HepG2 (cell line): Measurements from ENCODE around the gene PCDH12. TPM values are rescaled to one million over a fixed set of nuclear protein-coding genes. Genes with fewer than 3 reads are reported as not detected.
A peak's percentile ranks its signal among the peaks of the same experiment; 100 is the strongest.

Experiments used
- ELK4 ChIP-seq: sonication (generic); formaldehyde crosslinking; IDR thresholded peaks from 2 replicates; pipeline ENCODE4 v1.9.0; 2021; ENCODE audit warnings: missing genetic modification reagents, borderline replicate concordance
- ERF ChIP-seq: IDR thresholded peaks from 2 replicates; pipeline ENCODE4 v1.6.1; 2018; ENCODE audit warnings: missing biosample characterization, missing genetic modification reagents
- GATAD2A ChIP-seq: IDR thresholded peaks from 2 replicates; pipeline ENCODE4 v1.6.1; 2016
- GRHL1 ChIP-seq: sonication (generic); formaldehyde crosslinking; conservative IDR thresholded peaks from 2 replicates; pipeline ENCODE4 v1.8.0; 2022; ENCODE audit warnings: missing genetic modification reagents
- HES4 ChIP-seq: sonication (generic); formaldehyde crosslinking; IDR thresholded peaks from 2 replicates; pipeline ENCODE4 v1.9.0; 2021; ENCODE audit warnings: mild to moderate bottlenecking, missing genetic modification reagents, borderline replicate concordance
- HIVEP1 ChIP-seq: sonication (generic); formaldehyde crosslinking; IDR thresholded peaks from 2 replicates; pipeline ENCODE4 v1.4.0; 2020; ENCODE audit warnings: mild to moderate bottlenecking, missing genetic modification reagents
- MAFF ChIP-seq: IDR thresholded peaks from 2 replicates; pipeline ENCODE4 v1.6.1; 2011; ENCODE audit warnings: low read depth, low read length, improper control_type of control experiment
- MTERF4 ChIP-seq: sonication (generic); formaldehyde crosslinking; IDR thresholded peaks from 2 replicates; pipeline ENCODE4 v1.8.0; 2023; ENCODE audit warnings: mild to moderate bottlenecking, missing genetic modification reagents
- PITX1 ChIP-seq: sonication (generic); formaldehyde crosslinking; IDR thresholded peaks from 2 replicates; pipeline ENCODE4 v1.5.1; 2020; ENCODE audit warnings: mild to moderate bottlenecking, missing genetic modification reagents
- RFX3 ChIP-seq: IDR thresholded peaks from 2 replicates; pipeline ENCODE4 v1.6.1; 2016; ENCODE audit warnings: missing biosample characterization, missing genetic modification reagents
- SPEN ChIP-seq: sonication (generic); formaldehyde crosslinking; IDR thresholded peaks from 2 replicates; pipeline ENCODE4 v1.5.1; 2020; ENCODE audit warnings: low read depth, mild to moderate bottlenecking, missing genetic modification reagents
- ZBTB7B ChIP-seq: sonication (generic); formaldehyde crosslinking; IDR thresholded peaks from 2 replicates; pipeline ENCODE4 v1.4.0; 2020; ENCODE audit warnings: missing genetic modification reagents
- ZNF546 ChIP-seq: sonication (generic); formaldehyde crosslinking; conservative IDR thresholded peaks from 2 replicates; pipeline ENCODE4 v1.8.1; 2023; ENCODE audit warnings: mild to moderate bottlenecking, missing genetic modification reagents
- ZNF564 ChIP-seq: sonication (generic); formaldehyde crosslinking; IDR thresholded peaks from 2 replicates; pipeline ENCODE4 v1.8.1; 2023; ENCODE audit warnings: mild to moderate bottlenecking, missing genetic modification reagents
- ZNF572 ChIP-seq: sonication (generic); formaldehyde crosslinking; IDR thresholded peaks from 2 replicates; pipeline ENCODE4 v1.5.1; 2020; ENCODE audit warnings: mild to moderate bottlenecking, missing genetic modification reagents
- ZNF816 ChIP-seq: sonication (generic); formaldehyde crosslinking; IDR thresholded peaks from 2 replicates; pipeline ENCODE4 v1.8.0; 2022; ENCODE audit warnings: missing genetic modification reagents, mild to moderate bottlenecking, borderline replicate concordance
- polyA plus RNA-seq, 8 experiments: library from polyadenylated mRNA; depleted of rRNA in 3 of 8; stranded (reverse) in 7 of 8; unstranded in 1 of 8; fragments of >200 nt; fragmentation: Illumina TruSeq in 4 of 8; extraction: Trizol in 4 of 8; gene quantifications; 2 replicates each; pipeline versions ENCODE4 v1.2.1 to v1.2.3, GENCODE V29; 2011 to 2016; ENCODE audit warnings: low read depth in 4 of 8, missing spikeins in 1 of 8, mixed read lengths in 1 of 8; ENCODE audit not compliant: insufficient read depth in 1 of 8
- total RNA-seq, 5 experiments: library from RNA; depleted of rRNA; stranded (reverse); fragments of >200 nt; fragmentation: Illumina TruSeq; extraction: Trizol; gene quantifications; 2 replicates each; pipeline ENCODE4 v1.2.3, GENCODE V29; 2016; ENCODE audit warnings: low read depth in 1 of 5
- TF ChIP-seq, protein P1 (sequence below): IDR thresholded peaks from 2 replicates; pipeline ENCODE4 v1.6.1; 2016
- TF ChIP-seq, protein P2 (sequence below): sonication (generic); formaldehyde crosslinking; IDR thresholded peaks from 2 replicates; pipeline ENCODE4 v1.8.0; 2022; ENCODE audit warnings: mild to moderate bottlenecking, missing genetic modification reagents, borderline replicate concordance
- TF ChIP-seq, protein P3 (sequence below): sonication (generic); formaldehyde crosslinking; conservative IDR thresholded peaks from 2 replicates; pipeline ENCODE4 v1.4.0; 2020; ENCODE audit warnings: missing genetic modification reagents

PCDH12 gene
- total and polyA plus RNA-seq, 2 of the 13 experiments (the other 11 are each of a cell fraction or from before 2014, with no cell fraction given): not detected

DNA sequence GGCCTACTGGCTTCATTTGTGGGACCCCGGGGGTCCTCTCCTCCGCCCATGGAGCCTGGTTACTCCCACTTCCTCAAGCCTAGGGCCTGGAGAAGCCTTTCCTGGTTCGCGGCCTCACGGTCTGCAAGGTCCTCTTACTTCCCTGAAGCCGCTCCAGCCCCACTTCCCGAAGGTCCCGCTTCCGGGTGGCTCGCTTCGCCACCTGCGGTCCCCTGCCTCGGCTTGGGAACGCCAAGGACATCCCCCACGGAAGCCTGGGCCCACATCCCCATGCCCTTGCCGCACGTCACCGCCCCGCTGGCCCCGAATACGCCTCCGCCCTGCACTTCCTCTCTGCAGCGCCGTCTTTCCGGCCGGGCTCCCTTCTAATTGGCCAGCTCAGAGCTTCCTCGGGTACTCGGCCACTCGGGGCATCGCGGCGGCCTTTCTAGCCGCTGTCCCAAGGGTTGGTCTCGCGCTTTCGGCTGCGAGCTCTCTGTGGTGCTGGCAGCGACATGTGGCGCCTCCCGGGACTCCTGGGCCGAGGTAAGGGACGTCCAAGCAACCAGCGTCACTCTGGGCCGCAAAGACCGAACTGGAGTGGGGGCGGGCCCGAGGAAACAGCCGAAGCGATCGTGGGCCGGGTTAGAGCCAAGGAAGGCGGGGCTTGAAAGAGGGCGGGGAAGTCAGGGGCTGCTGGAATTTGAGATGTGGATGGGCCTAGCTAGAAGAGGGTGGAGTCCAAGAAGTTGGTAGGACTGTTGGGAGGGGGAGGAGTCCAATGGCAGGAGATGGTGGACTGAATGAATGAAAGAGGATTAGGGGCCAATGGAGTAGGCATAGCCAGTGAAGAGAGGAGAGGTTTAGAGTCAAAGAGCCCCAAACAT, 34.3 kb downstream of the PCDH12 start, which contains the start of gene DELE1 (continued):
- TF ChIP-seq, protein P1, sequence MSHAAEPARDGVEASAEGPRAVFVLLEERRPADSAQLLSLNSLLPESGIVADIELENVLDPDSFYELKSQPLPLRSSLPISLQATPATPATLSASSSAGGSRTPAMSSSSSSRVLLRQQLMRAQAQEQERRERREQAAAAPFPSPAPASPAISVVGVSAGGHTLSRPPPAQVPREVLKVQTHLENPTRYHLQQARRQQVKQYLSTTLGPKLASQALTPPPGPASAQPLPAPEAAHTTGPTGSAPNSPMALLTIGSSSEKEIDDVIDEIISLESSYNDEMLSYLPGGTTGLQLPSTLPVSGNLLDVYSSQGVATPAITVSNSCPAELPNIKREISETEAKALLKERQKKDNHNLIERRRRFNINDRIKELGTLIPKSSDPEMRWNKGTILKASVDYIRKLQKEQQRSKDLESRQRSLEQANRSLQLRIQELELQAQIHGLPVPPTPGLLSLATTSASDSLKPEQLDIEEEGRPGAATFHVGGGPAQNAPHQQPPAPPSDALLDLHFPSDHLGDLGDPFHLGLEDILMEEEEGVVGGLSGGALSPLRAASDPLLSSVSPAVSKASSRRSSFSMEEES: peak; percentile 28; the same call in 1 of the 2 replicates
- TF ChIP-seq, protein P2, sequence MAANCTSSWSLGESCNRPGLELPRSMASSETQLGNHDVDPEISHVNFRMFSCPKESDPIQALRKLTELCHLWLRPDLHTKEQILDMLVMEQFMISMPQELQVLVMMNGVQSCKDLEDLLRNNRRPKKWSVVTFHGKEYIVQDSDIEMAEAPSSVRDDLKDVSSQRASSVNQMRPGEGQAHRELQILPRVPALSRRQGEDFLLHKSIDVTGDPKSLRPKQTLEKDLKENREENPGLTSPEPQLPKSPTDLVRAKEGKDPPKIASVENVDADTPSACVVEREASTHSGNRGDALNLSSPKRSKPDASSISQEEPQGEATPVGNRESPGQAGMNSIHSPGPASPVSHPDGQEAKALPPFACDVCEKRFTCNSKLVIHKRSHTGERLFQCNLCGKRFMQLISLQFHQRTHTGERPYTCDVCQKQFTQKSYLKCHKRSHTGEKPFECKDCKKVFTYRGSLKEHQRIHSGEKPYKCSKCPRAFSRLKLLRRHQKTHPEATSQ (CRISPR knock-in tag): peak; percentile 73; the same call in 1 of the 2 replicates
- TF ChIP-seq RFX3 (CRISPR knock-in tag) (no peak), ZNF546 (CRISPR knock-in tag) (peak; percentile 81; the same call in 1 of the 2 replicates), PITX1 (CRISPR knock-in tag) (peak; percentile 76), ELK4 (CRISPR knock-in tag) (no peak; the same call in 1 of the 2 replicates), ZNF564 (CRISPR knock-in tag) (0 out of 2 replicates have a peak, but pooled peaks have one; percentile 69), GATAD2A (peak; percentile 34; the same call in 1 of the 2 replicates), ERF (CRISPR knock-in tag) (peak; percentile 77), ZBTB7B (CRISPR knock-in tag) (peak; percentile 61; the same call in 1 of the 2 replicates), MAFF (no peak), ZNF816 (CRISPR knock-in tag) (no peak), ZNF572 (CRISPR knock-in tag) (no peak; the same call in 1 of the 2 replicates), HIVEP1 (peak; percentile 60), MTERF4 (CRISPR knock-in tag) (peak; percentile 84; the same call in 1 of the 2 replicates), SPEN (CRISPR knock-in tag) (peak; percentile 95), GRHL1 (CRISPR knock-in tag) (no peak), HES4 (CRISPR knock-in tag) (0 out of 2 replicates have a peak, but pooled peaks have one; percentile 73)
- TF ChIP-seq, protein P3, sequence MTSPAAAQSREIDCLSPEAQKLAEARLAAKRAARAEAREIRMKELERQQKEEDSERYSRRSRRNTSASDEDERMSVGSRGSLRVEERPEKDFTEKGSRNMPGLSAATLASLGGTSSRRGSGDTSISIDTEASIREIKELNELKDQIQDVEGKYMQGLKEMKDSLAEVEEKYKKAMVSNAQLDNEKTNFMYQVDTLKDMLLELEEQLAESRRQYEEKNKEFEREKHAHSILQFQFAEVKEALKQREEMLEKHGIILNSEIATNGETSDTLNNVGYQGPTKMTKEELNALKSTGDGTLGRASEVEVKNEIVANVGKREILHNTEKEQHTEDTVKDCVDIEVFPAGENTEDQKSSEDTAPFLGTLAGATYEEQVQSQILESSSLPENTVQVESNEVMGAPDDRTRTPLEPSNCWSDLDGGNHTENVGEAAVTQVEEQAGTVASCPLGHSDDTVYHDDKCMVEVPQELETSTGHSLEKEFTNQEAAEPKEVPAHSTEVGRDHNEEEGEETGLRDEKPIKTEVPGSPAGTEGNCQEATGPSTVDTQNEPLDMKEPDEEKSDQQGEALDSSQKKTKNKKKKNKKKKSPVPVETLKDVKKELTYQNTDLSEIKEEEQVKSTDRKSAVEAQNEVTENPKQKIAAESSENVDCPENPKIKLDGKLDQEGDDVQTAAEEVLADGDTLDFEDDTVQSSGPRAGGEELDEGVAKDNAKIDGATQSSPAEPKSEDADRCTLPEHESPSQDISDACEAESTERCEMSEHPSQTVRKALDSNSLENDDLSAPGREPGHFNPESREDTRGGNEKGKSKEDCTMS (CRISPR knock-in tag): no peak
